Mucosa of stomach (tissue), 1 donor: ENCODE measurements around the gene LHX8.
"Not testable (repeated sequence)": the region's sequence is repeated elsewhere in the genome, so short reads cannot be mapped to it uniquely, and the experiment has no call there.

Source experiments
- H3K27me3 ChIP-seq: one replicate; pipeline ENCODE4 v1.7.0; 2013; ENCODE audit warnings: mild to moderate bottlenecking, low read length; ENCODE audit not compliant: control insufficient read depth, insufficient read depth
- H3K36me3 ChIP-seq: one replicate; pipeline ENCODE4 v1.7.0; 2013; ENCODE audit warnings: low read length; ENCODE audit not compliant: control insufficient read depth, insufficient read depth
- H3K4me1 ChIP-seq: one replicate; pipeline ENCODE4 v1.7.0; 2013; ENCODE audit warnings: mild to moderate bottlenecking, low read length; ENCODE audit not compliant: control insufficient read depth, insufficient read depth
- H3K4me3 ChIP-seq: one replicate; pipeline ENCODE4 v1.7.0; 2013; ENCODE audit warnings: low read length
- H3K9ac ChIP-seq: one replicate; pipeline ENCODE4 v1.7.0; 2013; ENCODE audit warnings: mild to moderate bottlenecking, low read length, moderate library complexity
- H3K9me3 ChIP-seq: one replicate; pipeline ENCODE4 v1.7.0; 2013; ENCODE audit warnings: mild to moderate bottlenecking, low read length, moderate library complexity; ENCODE audit not compliant: control insufficient read depth
- donor health status: Pancreatic carcinoma.

Gene LHX8

DNA sequence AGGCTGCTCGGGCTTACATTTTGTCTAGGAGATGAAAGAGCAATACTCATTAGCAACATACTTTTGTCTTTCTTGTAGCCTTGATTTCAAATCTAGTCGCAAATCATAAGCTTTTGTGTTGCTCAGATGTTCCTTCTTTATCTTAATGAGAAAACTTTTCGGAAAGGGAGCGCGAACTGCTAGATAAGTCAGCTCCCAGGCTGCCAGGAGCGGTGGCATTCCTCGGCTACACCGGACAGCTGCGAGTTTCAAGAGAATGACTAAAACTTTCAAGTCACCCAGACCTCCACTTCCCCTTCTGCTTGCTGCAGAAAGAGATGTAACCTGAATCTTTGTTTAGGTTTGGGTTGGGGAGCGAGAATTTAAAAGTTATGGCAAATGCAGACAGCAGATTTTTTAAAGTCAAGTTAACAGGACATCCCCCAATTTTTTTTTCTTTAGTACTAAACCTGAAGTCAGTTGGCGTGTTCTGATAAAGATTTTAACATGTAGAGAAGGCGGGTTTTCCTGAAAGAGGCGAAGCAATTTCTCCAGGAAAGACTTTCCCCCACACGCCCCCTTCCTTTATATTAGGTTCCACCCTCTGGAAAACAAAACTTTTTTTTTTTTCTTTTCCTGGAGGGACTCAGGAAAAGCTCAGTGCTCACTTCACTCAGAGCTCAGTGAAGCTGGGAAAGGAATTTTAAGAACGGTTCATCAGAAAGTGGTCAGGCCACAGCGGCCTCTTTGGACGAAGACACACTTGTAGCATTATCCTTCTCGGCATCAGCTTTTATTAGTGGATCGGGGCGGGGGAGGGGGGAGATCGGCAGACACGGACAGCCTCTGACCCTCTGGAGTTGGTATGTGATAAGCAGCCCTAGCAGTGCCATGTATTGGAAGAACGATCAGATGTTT lies at the start of gene LHX8:
Gene LHX8, plus strand, starts transcription at position 639 of the 897 bp plus-strand sequence. CDS start 2,227 bp downstream, outside the sequence.
- H3K9ac ChIP-seq, result no peak within 1 kb of the TSS
- no peaks in the 10 kb centered on the region for H3K9me3 ChIP-seq
- no peak within 1 kb of the TSS for H3K4me3 ChIP-seq
- H3K36me3 ChIP-seq, result no peaks in the 10 kb centered on the region
- H3K4me1 ChIP-seq, result no peaks in the 10 kb centered on the region
- peaks cover 91% of the 10 kb centered on the region for H3K27me3 ChIP-seq

- H3K36me3 ChIP-seq, result no peaks in the 10 kb centered on the region
- H3K27me3 ChIP-seq, result no peaks in the 10 kb centered on the region
- no peak overlapping the region for H3K9ac ChIP-seq
- H3K9me3 ChIP-seq, result no peaks in the 10 kb centered on the region
- H3K4me1 ChIP-seq, result no peaks in the 10 kb centered on the region
- H3K4me3 ChIP-seq, result no peak overlapping the region
These were observed 48.3 kb upstream of the LHX8 start for GRCh38 chr1:75085931-75086330.

DNA sequence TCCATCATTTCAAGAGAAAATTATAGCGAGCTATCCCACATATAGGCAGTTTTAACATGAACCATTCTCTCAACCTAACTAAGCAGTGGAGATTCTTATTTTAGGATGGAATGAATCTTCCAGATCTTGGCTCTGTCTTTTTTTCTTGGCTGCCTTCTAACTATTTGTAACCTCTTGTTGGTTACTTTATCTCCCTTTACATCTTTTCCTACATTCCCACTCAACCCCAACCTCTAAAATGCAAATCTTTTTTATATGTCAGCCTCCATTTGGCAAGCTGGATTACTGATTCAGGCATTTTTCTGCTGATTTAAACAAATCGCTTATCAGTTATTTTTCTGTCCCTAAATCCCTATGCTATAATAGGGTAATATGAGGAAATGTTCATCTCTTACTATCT lies 46.9 kb upstream of the LHX8 start:
- Histone ChIP-seq H3K4me1 (no peaks in the 10 kb centered on the region), H3K9ac (no peak overlapping the region), H3K27me3 (no peaks in the 10 kb centered on the region), H3K9me3 (no peaks in the 10 kb centered on the region), H3K4me3 (no peak overlapping the region), H3K36me3 (no peaks in the 10 kb centered on the region)

DNA sequence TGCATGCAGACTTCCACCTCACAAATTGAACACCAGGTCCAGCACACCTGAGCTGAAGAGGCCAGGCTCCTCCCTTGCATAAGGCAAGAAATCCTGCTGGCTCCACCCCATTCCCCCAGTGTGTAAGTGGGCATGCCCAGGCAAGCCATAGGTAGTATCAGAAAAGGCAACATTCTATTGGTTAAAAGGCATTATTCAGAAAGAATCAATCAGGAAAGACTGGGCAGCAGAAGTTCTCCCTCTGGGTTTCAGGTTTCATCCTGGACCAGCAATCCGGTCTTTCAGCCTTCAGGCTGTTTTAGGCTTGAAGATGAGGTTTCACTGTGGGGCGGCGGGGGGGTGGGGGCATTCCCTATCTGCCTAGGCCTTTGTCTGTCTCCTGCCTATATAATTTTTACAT lies 42.0 kb upstream of the LHX8 start:
- no peaks in the 10 kb centered on the region for H3K9me3 ChIP-seq
- no peaks in the 10 kb centered on the region for H3K4me1 ChIP-seq
- no peak overlapping the region for H3K9ac ChIP-seq
- H3K36me3 ChIP-seq, result no peaks in the 10 kb centered on the region
- no peaks in the 10 kb centered on the region for H3K27me3 ChIP-seq
- no peak overlapping the region for H3K4me3 ChIP-seq

DNA sequence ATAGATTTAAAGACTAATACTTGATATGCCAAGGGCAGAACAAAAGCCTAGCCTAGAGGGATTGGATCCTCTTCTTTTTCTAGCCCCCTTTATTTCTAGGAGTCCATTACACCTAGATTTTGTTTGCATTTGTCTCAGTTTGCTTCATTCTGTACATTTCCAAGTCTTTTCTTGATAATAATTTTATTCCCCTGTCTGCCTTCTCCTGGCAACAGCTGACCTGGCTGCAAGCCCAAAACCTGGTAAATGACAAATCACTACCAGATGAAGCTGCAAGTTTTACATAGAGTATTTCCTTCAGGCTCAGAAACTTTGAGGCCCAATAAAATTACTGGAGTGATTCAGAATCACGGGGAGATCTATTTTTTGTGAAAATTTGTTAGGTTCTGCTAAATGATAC lies 36.5 kb upstream of the LHX8 start:
- Histone ChIP-seq H3K9ac (no peak overlapping the region), H3K27me3 (no peaks in the 10 kb centered on the region), H3K4me3 (no peak overlapping the region), H3K9me3 (no peaks in the 10 kb centered on the region), H3K4me1 (no peaks in the 10 kb centered on the region), H3K36me3 (no peaks in the 10 kb centered on the region)

- no peak overlapping the region for H3K4me3 ChIP-seq
- H3K36me3 ChIP-seq, result no peaks in the 10 kb centered on the region
- H3K4me1 ChIP-seq, result no peaks in the 10 kb centered on the region
- no peaks in the 10 kb centered on the region for H3K9me3 ChIP-seq
- H3K9ac ChIP-seq, result no peak overlapping the region
- H3K27me3 ChIP-seq, result no peaks in the 10 kb centered on the region
These were observed 34.6 kb upstream of the LHX8 start for GRCh38 chr1:75099581-75099980.

DNA sequence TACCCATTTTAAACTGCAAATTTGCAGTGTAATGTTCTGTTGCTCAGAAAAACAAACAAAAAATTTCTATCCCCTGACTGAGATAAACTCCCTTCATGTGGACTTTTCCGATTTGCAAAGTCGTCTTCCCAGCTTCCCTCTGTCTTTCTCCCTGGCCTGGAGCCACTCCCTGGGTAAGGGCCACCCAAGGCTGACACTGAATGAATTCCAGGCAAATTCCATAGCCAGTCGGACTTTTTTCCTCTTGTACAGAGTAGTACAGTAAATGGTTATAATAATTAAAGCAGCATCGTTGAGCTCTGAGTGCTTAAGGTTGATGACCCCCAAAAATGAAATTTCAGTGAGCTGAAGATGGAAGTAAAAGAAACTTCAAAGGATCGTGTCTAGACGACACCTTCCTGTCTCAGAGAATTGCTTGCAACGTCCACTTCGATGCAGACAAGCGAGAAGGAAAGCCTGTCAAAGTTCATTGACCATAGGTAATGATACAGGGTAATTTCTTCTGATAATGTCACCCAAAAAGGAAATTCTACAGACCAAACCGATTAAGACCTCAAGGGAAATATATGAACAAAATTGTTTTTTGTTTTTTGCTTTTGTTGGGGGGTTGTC lies 33.6 kb upstream of the LHX8 start:
- H3K36me3 ChIP-seq, result no peaks in the 10 kb centered on the region
- H3K9ac ChIP-seq, result no peak overlapping the region
- H3K9me3 ChIP-seq, result no peaks in the 10 kb centered on the region
- H3K4me3 ChIP-seq, result no peak overlapping the region
- no peaks in the 10 kb centered on the region for H3K27me3 ChIP-seq
- H3K4me1 ChIP-seq, result no peaks in the 10 kb centered on the region

- H3K36me3 ChIP-seq, H3K9ac ChIP-seq, H3K27me3 ChIP-seq, H3K9me3 ChIP-seq, H3K4me3 ChIP-seq, H3K4me1 ChIP-seq: not testable (repeated sequence)
These were observed 21.7 kb upstream of the LHX8 start for GRCh38 chr1:75112362-75112951.

DNA sequence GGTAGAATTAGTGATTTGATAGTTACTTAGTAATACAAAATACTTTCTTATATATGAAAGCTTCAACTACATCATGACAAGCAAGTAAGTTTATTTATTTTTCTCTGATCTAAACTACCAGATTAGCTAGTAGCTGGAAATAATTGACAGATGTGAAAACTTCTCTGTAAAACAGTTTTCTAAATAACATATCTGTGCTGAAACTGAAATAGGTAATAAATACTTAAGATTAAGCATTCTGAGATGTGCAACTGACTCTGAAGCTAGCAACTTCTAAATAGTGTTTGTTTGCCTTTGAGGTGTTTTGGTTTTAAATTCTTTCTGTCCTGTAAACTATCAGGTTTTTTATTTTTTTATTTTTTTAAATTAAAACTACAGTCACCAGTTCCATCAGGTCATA lies 18.5 kb upstream of the LHX8 start:
- H3K9ac ChIP-seq, result no peak overlapping the region
- H3K4me1 ChIP-seq, result no peaks in the 10 kb centered on the region
- no peak overlapping the region for H3K4me3 ChIP-seq
- no peaks in the 10 kb centered on the region for H3K36me3 ChIP-seq
- no peaks in the 10 kb centered on the region for H3K27me3 ChIP-seq
- no peaks in the 10 kb centered on the region for H3K9me3 ChIP-seq

DNA sequence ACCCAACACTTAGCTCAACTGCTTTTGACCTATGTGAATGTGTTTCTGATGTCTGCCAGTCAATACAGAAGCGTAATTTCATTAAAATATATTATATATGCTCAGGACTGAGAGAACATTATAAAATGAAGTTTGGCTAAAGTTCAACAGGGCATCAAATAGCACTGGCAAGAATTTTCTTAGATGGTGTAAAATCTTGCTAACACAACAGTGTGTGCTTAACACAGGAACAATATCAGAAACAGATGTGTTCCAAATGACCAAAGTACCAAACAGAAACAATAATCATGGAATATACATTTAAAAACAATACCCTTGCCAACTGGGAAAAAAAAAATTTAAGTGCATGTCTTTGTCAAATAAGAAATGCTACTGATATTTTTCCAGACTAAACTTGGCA lies 10.4 kb upstream of the LHX8 start:
- Histone ChIP-seq H3K27me3 (peaks cover 43% of the 10 kb centered on the region), H3K9me3 (no peaks in the 10 kb centered on the region), H3K4me3 (no peak overlapping the region), H3K36me3 (no peaks in the 10 kb centered on the region), H3K9ac (no peak overlapping the region), H3K4me1 (no peaks in the 10 kb centered on the region)

GRCh38 chr1:75124510-75124909 lies 9.7 kb upstream of the LHX8 start:
- Histone ChIP-seq H3K27me3 (peaks cover 51% of the 10 kb centered on the region), H3K4me3 (no peak overlapping the region), H3K9me3 (no peaks in the 10 kb centered on the region), H3K9ac (no peak overlapping the region), H3K4me1 (no peaks in the 10 kb centered on the region), H3K36me3 (no peaks in the 10 kb centered on the region)

- Histone ChIP-seq H3K9ac (no peak overlapping the region), H3K9me3 (no peaks in the 10 kb centered on the region), H3K4me1 (no peaks in the 10 kb centered on the region), H3K36me3 (no peaks in the 10 kb centered on the region), H3K4me3 (no peak overlapping the region), H3K27me3 (peaks cover 58% of the 10 kb centered on the region)
These were observed 8.9 kb upstream of the LHX8 start for GRCh38 chr1:75125161-75125726.
